ENCODE results near the gene MAGEF1.
A peak's percentile ranks its signal among the peaks of the same experiment; 100 is the strongest.

Gene MAGEF1

DNA sequence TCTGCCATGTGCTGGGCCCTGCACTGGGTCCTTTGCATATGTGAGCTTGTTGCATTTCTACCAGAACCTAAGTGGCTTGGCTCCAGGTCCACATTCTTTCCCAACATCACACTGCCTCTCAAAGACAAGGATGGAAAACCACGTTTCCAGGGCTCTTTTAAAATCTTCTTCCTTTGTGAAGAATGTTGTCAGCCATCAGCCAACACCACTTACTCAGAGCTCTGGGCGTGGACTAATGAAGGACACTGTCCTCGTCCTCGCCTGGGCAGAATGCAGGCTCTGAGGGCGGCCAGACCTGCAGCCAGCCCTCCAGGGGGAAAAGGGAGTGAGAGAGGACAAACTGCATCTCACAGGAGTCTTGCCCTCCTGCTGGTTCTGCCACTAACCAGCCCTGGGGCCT lies 49.7 kb downstream of the MAGEF1 start:
- no peak for DNase-seq

GRCh38 chr3:184660931-184661330 lies 50.9 kb downstream of the MAGEF1 start:
- DNase-seq: peak in 1 of 6 experiments; percentile 2

All from stimulated activated naive CD4-positive, alpha-beta T cell (primary cell).